Heart right ventricle (tissue), 16 donors: Measurements from ENCODE around the gene FMN2. TPM values are rescaled to one million over a fixed set of nuclear protein-coding genes. Genes with fewer than 3 reads are reported as not detected.

Experiments
- ATAC-seq, 8 donors: fragments of 200-7000 bp; cut with Tn5 transposase; one replicate each; pipeline ENCODE4 v1.9.1; 2020; ENCODE audit warnings: mild to moderate bottlenecking in 8 of 8, moderate library complexity in 8 of 8, moderate number of reproducible peaks in 1 of 8
- DNase-seq, 2 donors: peaks; one replicate each; pipeline ENCODE4 v3.0.0-alpha.2; 2020
- H3K27ac ChIP-seq, 10 donors: fragments of 200-600 bp; sonication (generic) in 2 of 10; one replicate each; pipeline versions ENCODE4 v1.5.0 to v1.8.0; 2020 to 2022; ENCODE audit warnings: mild to moderate bottlenecking in 3 of 10
- H3K27me3 ChIP-seq, 7 donors: fragments of 200-600 bp; one replicate each; pipeline ENCODE4 v1.8.0; 2021 to 2022; ENCODE audit warnings: mild to moderate bottlenecking in 2 of 7
- H3K36me3 ChIP-seq, 9 donors: fragments of 200-600 bp; sonication (generic) in 1 of 9; one replicate each; pipeline versions ENCODE4 v1.5.0 to v1.8.0; 2020 to 2022; ENCODE audit warnings: mild to moderate bottlenecking in 2 of 9
- H3K4me1 ChIP-seq, 9 donors: fragments of 200-600 bp; sonication (generic) in 1 of 9; one replicate each; pipeline versions ENCODE4 v1.5.0 to v1.8.0; 2020 to 2022; ENCODE audit warnings: mild to moderate bottlenecking in 4 of 9
- H3K4me3 ChIP-seq, 10 donors: fragments of 200-600 bp; sonication (generic) in 2 of 10; one replicate each; pipeline versions ENCODE4 v1.5.0 to v1.8.0; 2020 to 2022; ENCODE audit warnings: mild to moderate bottlenecking in 7 of 10, moderate library complexity in 2 of 10
- H3K9me3 ChIP-seq, 11 donors: fragments of 200-600 bp in 10 of 11; sonication (generic) in 2 of 11; one replicate each; pipeline versions ENCODE4 v1.5.0 to v1.8.0; 2013 to 2022; ENCODE audit warnings: mild to moderate bottlenecking in 2 of 11, control low read depth in 1 of 11, moderate library complexity in 1 of 11
- CTCF ChIP-seq, 9 donors: fragments of 200-600 bp; sonication (generic) in 2 of 9; IDR thresholded peaks; one replicate each; pipeline versions ENCODE4 v1.5.0 to v1.8.0; 2021 to 2022; ENCODE audit warnings: antibody characterized with exemption in 9 of 9, mild to moderate bottlenecking in 5 of 9, moderate library complexity in 1 of 9
- WGBS, 2 donors: extraction: QIAGEN DNeasy Blood & Tissue Kit; methylation state at CpG; one replicate each; pipeline ENCODE4 v1.1.7; 2013; ENCODE audit warnings: inconsistent platforms in 1 of 2; 5-methylcytosine and 5-hydroxymethylcytosine counted together
- intact Hi-C, 10 donors: fragments of 100-400 bp; cut with DNase I; formaldehyde crosslinking; loops; one replicate each; pipeline versions ENCODE4 v1.11.1 to v1.14.2; 2022
- polyA plus RNA-seq, 2 donors: library from polyadenylated mRNA; stranded (reverse); fragments of 200-250 nt; gene quantifications; one replicate each; pipeline ENCODE4 v1.2.3, GENCODE V29; 2013
- total RNA-seq, 10 donors: library from RNA; stranded (reverse); fragmentation: NEBNext Ultra II Directional in 3 of 10; extraction: Animal tissue kit (Norgen Biotek cat#: 25700) in 3 of 10; gene quantifications; one replicate each; pipeline versions ENCODE4 v1.2.1 to v1.2.4, GENCODE V29; 2021 to 2023
- donor health status: Arrhythmogenic right ventricular cardiomyopathy.
- donor health status: ischemic (EF 13 %, LVEDD 7.1; RV severe dilation, severe dysfunction).
- donor health status: healthy with polysubstance abuse.
- donor health status: DM: no; HTN: yes; CAD: no.
- donor health status: DM: no; HTN: no; CAD: no.
- donor health status: ischemic (EF 25% LVEDD 6.9; RV normal size, moderate dysfunction).
- donor health status: ischemic (EF 25% LVEDD 5.7; RV mildly dilated, moderate dysfunction).
- donor health status: healthy.
- donor health status: DM: yes; HTN: yes; CAD: no.
- donor health status: Ischemic cardiomyopathy.
- donor health status: ischemic (EF 35%, LVEDD 5.7; RV mildly dilated, moderate dysfunction).
- donor health status: nonischemic (EF 11% LVEDD 7.7; RV severe dilation, severe dysfunction).
- donor health status: DM: yes; HTN: yes; CAD: no.
- donor health status: PGD.
- donor health status: ischemic (EF 29% LVEDD 5.4; RV normal size, mild dysfunction).
- donor health status: nonischemic (EF 23%, LVEDD 6.1; RV moderate dilation, normal function).

Gene FMN2
- total and polyA plus RNA-seq, 12 donors = 0.03 to 0.70 (median 0.12) TPM; not detected in 9

- Histone ChIP-seq H3K4me3 (no peak overlapping the region), H3K27me3 (no peaks in the 10 kb centered on the region), H3K4me1 (no peaks in the 10 kb centered on the region), H3K27ac (no peak overlapping the region), H3K36me3 (no peaks in the 10 kb centered on the region), H3K9me3 (peaks cover 0 to 39% (median 3%) of the 10 kb centered on the region in 11 donors)
- DNase-seq (no peak), ATAC-seq (no peak)
- TF ChIP-seq CTCF (IDR thresholded peaks at IDR 0.05) = no peak
- intact Hi-C loops = no loop called here
- WGBS, 2 donors = 56 to 62% methylated on average over 3 of the region's 3 CpGs
Observed at GRCh38 chr1:240247899-240248298, 156.2 kb downstream of the FMN2 start.

DNA sequence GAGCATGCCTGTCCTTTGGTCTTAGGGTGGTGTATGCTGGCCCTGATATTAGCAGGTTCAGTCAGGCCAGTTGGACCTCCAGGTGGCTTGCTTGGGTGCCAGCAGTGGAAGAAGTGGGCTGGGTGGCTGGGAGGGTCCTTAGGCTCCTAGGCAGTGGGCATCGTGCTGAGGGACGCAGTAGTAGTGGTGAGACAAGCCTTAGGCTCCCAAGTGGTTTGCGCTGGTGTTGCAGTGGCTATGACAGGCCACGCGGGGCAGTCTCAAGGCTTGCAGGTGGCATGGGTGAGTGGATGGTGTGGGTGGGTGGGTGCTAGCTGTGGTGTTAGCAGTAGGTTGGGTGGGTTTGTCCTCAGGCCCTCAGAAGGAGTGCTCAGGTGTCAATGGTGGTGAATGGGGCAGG, 162.3 kb downstream of the FMN2 start:
- Histone ChIP-seq H3K4me1 (no peaks in the 10 kb centered on the region), H3K27ac (no peak overlapping the region), H3K36me3 (no peaks in the 10 kb centered on the region), H3K27me3 (no peaks in the 10 kb centered on the region), H3K4me3 (no peak overlapping the region), H3K9me3 (peaks cover 0 to 71% (median 4%) of the 10 kb centered on the region in 11 donors)
- intact Hi-C loops = no loop called here
- ATAC-seq (no peak), DNase-seq (no peak)
- 88 to 92% methylated on average over 5 of the region's 5 CpGs for WGBS, 2 donors
- TF ChIP-seq CTCF (IDR thresholded peaks at IDR 0.05) = no peak

GRCh38 chr1:240254778-240255291, 163.2 kb downstream of the FMN2 start:
- Histone ChIP-seq H3K27ac (no peak overlapping the region), H3K27me3 (no peaks in the 10 kb centered on the region), H3K36me3 (no peaks in the 10 kb centered on the region), H3K9me3 (peaks cover 0 to 64% (median 4%) of the 10 kb centered on the region in 11 donors), H3K4me3 (no peak overlapping the region), H3K4me1 (no peaks in the 10 kb centered on the region)
- intact Hi-C loops = no loop called here
- WGBS, 2 donors = 83 to 87% methylated on average over 11 of the region's 11 CpGs
- TF ChIP-seq CTCF (IDR thresholded peaks at IDR 0.05) = no peak
- DNase-seq (peak in 1 of 2 donors; percentile 4), ATAC-seq (no peak)

DNA sequence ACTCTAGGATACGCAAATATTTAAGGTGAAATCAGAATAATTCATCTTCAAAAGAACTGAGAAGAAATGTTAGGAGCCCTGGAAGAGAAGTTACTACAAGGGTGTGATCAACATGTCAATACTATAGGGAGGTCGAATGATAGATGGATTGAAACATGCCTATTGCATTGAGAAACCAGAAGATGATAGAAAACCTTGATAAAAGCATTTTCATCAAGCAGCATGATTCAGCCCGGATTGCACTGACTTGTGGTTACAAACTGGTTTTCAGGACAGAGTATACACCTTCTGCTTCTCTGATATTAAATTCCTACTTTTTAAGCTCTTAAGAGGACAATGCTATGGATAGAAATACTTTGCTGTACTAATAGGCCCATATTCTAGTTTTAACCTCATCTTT, 164.2 kb downstream of the FMN2 start:
- TF ChIP-seq CTCF (IDR thresholded peaks at IDR 0.05) = no peak
- H3K9me3 ChIP-seq = peaks cover 0 to 65% (median 0%) of the 10 kb centered on the region in 11 donors
- no peak overlapping the region for H3K27ac ChIP-seq
- H3K4me1 ChIP-seq = no peaks in the 10 kb centered on the region
- ATAC-seq (no peak), DNase-seq (no peak)
- H3K36me3 ChIP-seq = no peaks in the 10 kb centered on the region
- no peaks in the 10 kb centered on the region for H3K27me3 ChIP-seq
- H3K4me3 ChIP-seq = no peak overlapping the region
- 85 to 92% methylated on average over 3 of the region's 3 CpGs for WGBS, 2 donors
- intact Hi-C loops = no loop called here
